Dendritic cell treated with granulocyte-macrophage colony-stimulating factor and Interleukin-4, amounts not matched to agents 40 ng/mL and 50 ng/mL, for 4 days (primary cell): ENCODE data around the gene NELL1.

ENCODE experiments used
- H3K27ac Mint-ChIP-seq: one replicate; pipeline ENCODE4 v1.8.0; 2022; ENCODE audit warnings: mild to moderate bottlenecking, mixed read lengths
- H3K27me3 Mint-ChIP-seq: one replicate; pipeline ENCODE4 v1.8.0; 2022; ENCODE audit warnings: mild to moderate bottlenecking, mixed read lengths
- H3K36me3 Mint-ChIP-seq: one replicate; pipeline ENCODE4 v1.8.0; 2022; ENCODE audit warnings: low read depth, mixed read lengths
- H3K4me1 Mint-ChIP-seq: one replicate; pipeline ENCODE4 v1.8.0; 2022; ENCODE audit warnings: low read depth, mixed read lengths
- H3K4me3 Mint-ChIP-seq: one replicate; pipeline ENCODE4 v1.8.0; 2022; ENCODE audit warnings: mild to moderate bottlenecking, moderate library complexity, mixed read lengths
- H3K9me3 Mint-ChIP-seq: one replicate; pipeline ENCODE4 v1.8.0; 2022; ENCODE audit warnings: mixed read lengths
- intact Hi-C: fragments of 100-400 bp; cut with micrococcal nuclease; formaldehyde crosslinking; loops from one replicate; pipeline ENCODE4 v1.15.0; 2022

The NELL1 gene

DNA sequence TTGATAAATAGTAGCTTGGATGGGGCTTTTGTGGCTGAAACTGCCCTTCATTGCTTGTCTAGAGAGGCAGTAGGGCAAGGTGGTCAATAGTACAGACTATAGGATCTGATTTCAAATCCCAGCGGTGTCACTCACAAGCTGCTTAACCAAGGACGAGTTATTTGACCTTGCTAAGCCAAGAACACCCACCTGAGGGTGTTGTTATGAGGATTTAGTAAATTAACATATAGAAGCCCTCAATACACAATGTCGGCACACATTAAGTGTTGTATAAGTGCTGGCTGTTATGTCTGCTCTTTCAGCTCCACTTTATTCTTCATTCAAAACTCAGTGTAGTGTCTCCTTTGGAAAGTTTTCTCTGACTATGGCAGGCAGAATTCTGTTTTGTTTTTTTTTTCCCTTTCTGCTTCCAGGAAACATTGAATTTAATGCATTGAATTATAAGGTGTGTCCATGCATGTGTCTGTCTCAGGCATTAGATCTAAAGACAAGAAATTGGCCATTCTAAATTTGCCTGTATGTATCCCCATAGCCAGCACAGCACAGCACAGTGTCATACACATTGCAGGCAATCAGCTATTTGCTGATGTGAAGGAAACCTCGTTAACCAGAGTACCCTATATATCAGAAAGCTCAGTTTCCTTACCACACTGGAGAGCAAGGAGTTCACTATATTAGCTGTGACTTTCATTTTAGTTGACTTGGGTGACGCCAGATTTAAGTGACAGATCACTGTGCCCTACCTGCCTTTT is 212.1 kb downstream of the NELL1 start:
- Mint-ChIP-seq H3K27ac (no peak overlapping the region), H3K36me3 (no peaks in the 10 kb centered on the region), H3K4me3 (no peak overlapping the region), H3K27me3 (no peaks in the 10 kb centered on the region), H3K4me1 (no peaks in the 10 kb centered on the region), H3K9me3 (no peaks in the 10 kb centered on the region)
- intact Hi-C loops = no loop called here

DNA sequence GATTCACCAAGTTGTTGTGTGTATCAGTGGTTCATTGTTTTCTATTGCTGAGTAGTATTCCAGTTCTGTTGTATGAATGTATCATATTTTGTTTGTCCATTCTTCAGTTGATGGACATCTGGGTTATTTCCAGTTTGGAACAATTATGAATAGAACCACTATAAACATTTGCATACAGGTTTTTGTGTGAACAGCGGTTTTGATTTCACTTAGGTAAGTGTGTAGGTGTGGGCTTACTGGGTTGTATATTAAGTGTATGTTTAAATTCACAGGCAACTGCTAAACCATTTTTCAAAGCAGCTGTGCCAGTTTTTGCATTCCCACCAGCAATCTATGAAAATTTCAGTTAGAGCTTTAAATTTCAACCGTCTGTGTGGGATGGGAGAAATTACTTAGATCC is 217.8 kb downstream of the NELL1 start:
- Mint-ChIP-seq H3K36me3 (no peaks in the 10 kb centered on the region), H3K4me3 (no peak overlapping the region), H3K27ac (no peak overlapping the region), H3K27me3 (no peaks in the 10 kb centered on the region), H3K4me1 (no peaks in the 10 kb centered on the region), H3K9me3 (peaks cover 24% of the 10 kb centered on the region)
- intact Hi-C loops = no loop called here

DNA sequence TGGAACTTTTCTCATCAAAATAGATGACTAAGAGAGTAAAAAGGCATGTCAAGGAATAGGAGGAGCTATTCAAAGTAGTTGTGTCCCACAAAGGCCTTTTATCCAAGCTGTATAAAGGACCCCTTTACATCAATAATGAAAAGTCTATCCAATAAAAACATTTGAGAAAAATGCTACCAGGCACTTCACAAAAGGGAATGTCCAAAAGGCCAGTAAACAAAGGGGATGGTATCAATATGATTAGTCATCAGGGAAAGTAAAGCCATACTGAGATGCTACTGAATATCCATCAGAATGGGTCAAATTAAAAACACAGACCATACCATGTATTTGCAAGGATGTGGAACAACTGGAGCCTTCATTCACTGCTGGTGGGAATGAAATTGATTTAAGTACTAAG is 224.9 kb downstream of the NELL1 start:
- Mint-ChIP-seq H3K36me3 (no peaks in the 10 kb centered on the region), H3K27me3 (no peaks in the 10 kb centered on the region), H3K9me3 (peaks cover 44% of the 10 kb centered on the region), H3K27ac (no peak overlapping the region), H3K4me1 (no peaks in the 10 kb centered on the region), H3K4me3 (no peak overlapping the region)
- intact Hi-C loops = no loop called here

DNA sequence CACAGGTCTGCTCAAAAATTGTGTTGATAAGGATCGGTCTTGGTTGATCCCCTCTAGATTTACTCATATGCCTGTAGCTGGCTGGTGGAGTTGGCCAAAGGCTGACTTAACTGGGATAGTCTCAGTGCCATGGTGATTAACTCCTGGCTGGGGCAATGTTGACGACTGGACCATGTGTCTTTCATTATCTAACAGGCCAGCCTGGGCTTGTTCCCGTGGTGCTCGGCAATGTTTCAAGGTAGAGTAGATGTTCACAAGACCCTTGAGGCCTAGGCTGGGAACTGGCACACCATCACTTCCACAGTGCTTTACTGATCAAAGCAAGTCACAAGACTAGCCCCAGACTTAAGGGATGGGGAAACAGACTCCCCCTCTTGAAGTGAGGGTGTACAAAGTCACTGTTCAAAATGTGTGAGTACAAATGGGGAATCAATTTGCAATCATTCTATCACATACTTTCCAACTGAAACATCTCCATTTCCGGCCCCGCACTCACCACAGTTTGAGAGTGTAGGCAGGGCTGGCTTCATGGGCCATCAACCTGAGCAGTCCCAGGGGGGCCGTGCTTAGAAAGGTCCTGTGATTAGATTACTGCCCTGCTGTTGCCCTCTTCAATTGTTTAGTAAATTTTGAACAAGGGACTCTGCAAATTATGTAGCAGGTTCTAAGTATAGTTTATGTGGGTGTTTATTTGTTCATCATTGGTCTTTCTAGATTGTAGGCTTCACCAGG is 240.8 kb downstream of the NELL1 start:
- Mint-ChIP-seq H3K27me3 (no peaks in the 10 kb centered on the region), H3K27ac (no peak overlapping the region), H3K4me1 (no peaks in the 10 kb centered on the region), H3K36me3 (no peaks in the 10 kb centered on the region), H3K4me3 (no peak overlapping the region), H3K9me3 (peaks cover 8% of the 10 kb centered on the region)
- intact Hi-C loops = no loop called here

DNA sequence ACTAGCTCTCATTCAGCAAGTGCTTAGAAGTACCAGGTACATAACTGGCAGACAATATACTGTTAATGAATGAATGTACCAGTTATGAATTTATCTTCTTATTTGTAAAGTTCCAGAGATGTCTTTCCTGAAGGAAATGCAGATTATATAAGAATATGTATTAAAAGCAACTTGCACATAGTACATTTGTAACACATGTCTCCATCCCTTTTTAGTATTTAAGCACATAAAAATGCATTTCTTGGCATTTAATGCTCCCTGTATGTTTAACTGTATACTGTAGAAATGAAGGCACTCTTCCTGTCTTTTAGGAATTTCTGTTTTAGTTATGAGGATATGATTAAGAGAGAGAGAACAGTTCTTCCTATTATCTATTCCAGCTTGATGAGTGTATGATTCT is 241.3 kb downstream of the NELL1 start:
- Mint-ChIP-seq H3K4me1 (no peaks in the 10 kb centered on the region), H3K27me3 (no peaks in the 10 kb centered on the region), H3K27ac (no peak overlapping the region), H3K4me3 (no peak overlapping the region), H3K9me3 (peaks cover 3% of the 10 kb centered on the region), H3K36me3 (no peaks in the 10 kb centered on the region)
- intact Hi-C loops = no loop called here

DNA sequence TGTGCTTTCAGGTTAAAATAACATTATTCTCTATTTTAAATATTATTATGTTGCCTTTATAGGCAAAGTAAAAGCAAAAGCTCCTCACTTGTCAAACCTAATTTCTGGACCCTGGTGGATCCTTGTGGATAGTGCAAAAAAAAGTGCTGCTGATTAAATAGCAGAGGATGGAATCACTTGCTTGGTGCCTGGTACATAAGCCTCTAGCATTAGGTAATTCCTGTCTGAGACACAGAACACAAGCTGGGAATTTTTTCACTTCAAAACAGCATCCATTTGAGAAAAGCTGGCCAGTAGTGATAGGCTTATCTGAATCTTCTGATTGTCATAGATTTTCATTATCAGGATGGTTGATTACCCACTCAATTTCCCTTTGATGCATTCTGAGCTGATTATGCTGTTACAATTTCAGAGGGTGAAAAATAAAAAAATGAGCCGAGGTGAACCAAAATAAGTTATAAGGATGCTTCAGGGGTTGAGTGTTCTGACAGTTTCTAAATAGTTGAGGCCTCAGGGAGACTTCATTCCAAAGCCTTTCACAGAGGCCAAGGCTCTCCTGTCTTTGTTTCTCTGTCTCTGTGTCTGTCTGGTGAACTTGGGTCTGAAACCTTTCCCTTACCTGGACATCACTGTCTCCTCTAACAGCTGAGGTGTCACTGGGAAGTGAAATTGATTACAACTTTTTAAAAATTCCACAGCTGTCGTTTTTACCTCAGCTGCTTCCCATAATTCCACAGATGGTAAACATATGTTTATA is 242.9 kb downstream of the NELL1 start:
- H3K27ac Mint-ChIP-seq = no peak overlapping the region
- H3K27me3 Mint-ChIP-seq = no peaks in the 10 kb centered on the region
- no peaks in the 10 kb centered on the region for H3K36me3 Mint-ChIP-seq
- intact Hi-C loops = no loop called here
- no peaks in the 10 kb centered on the region for H3K9me3 Mint-ChIP-seq
- no peaks in the 10 kb centered on the region for H3K4me1 Mint-ChIP-seq
- H3K4me3 Mint-ChIP-seq = no peak overlapping the region

DNA sequence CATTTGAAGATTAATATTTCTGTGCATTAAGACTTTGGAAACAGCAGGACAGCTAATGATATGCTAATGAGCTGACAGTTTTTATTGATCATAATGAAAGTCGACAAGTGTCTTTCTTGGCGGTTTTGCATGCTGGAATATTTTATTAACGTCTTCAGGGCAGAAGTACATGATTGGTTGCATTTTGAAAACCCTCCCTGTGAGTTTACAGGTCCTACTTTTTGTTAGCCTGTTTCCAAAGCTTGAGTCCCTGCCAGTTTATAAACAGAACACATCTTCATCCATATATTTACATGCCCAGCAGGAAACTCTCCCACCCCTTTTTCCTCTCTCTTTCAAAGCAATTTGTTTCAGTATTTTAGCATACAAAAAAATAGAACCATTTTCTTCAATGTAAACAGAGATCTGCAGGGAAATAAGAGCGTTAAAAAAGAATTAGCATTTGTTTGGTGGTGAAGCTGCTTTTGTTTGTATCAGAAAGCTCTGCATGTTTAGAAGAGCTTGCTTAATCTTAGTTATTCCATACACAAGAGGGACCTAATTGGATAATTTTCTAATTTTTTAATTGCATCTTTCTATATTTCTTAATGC is 243.6 kb downstream of the NELL1 start:
- H3K4me3 Mint-ChIP-seq = no peak overlapping the region
- no peak overlapping the region for H3K27ac Mint-ChIP-seq
- no peaks in the 10 kb centered on the region for H3K36me3 Mint-ChIP-seq
- no peaks in the 10 kb centered on the region for H3K4me1 Mint-ChIP-seq
- no peaks in the 10 kb centered on the region for H3K9me3 Mint-ChIP-seq
- no peaks in the 10 kb centered on the region for H3K27me3 Mint-ChIP-seq
- intact Hi-C loops = no loop called here

DNA sequence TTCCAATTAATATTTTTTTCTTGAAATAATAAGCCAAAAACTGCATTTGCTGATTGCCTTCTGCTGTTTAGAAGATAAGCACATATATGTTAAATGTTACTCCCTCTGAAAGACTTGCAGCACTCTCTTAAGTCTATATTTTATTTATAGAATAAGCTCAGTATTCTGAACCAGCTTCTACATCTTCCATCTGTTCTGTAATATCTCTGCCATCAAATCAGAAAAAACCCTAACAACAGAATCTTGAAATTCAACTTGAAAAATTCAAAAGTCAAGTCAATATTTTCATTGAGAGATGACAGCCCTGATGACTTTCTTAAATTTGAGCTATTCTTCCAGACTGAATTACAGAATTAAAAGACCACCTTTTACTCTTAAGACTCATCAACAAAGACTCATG is 247.9 kb downstream of the NELL1 start:
- H3K4me1 Mint-ChIP-seq = no peaks in the 10 kb centered on the region
- no peaks in the 10 kb centered on the region for H3K9me3 Mint-ChIP-seq
- no peaks in the 10 kb centered on the region for H3K36me3 Mint-ChIP-seq
- H3K27me3 Mint-ChIP-seq = no peaks in the 10 kb centered on the region
- no peak overlapping the region for H3K27ac Mint-ChIP-seq
- intact Hi-C loops = no loop called here
- no peak overlapping the region for H3K4me3 Mint-ChIP-seq

DNA sequence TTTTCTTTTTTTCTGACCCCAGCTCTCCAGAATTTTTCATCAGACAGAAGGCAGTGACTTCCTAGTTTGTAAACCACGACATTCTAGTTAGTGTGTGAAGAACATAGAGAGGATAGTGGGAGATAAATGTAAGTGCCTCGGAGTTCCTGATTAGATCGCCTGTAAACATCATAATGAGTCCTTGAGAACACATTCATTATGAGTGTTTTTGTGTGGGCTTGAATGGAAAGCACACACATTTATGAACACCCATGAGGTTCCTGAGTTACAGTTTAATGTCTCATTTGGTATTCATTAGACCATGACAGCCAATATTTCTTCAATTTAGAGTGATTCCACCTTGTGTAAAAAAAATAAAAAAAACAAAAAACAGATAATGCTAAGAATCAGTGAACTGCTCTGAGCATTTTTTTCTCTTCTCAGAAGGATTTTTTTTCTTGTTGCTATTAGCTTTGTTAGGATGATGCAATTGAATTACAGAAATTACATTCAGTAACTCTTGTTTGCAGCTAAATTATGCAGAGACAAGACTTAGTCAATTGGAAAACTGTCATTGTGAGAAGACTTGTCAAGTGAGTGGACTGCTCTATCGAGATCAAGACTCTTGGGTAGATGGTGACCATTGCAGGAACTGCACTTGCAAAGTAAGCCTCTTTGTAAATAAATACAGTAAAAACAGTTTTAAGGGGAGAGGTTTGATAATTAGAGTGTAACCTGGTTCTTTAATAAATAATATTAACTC is 257.6 kb downstream of the NELL1 start:
- H3K36me3 Mint-ChIP-seq = no peaks in the 10 kb centered on the region
- peaks cover 21% of the 10 kb centered on the region for H3K9me3 Mint-ChIP-seq
- H3K27me3 Mint-ChIP-seq = no peaks in the 10 kb centered on the region
- intact Hi-C loops = no loop called here
- no peaks in the 10 kb centered on the region for H3K4me1 Mint-ChIP-seq
- no peak overlapping the region for H3K4me3 Mint-ChIP-seq
- H3K27ac Mint-ChIP-seq = no peak overlapping the region

DNA sequence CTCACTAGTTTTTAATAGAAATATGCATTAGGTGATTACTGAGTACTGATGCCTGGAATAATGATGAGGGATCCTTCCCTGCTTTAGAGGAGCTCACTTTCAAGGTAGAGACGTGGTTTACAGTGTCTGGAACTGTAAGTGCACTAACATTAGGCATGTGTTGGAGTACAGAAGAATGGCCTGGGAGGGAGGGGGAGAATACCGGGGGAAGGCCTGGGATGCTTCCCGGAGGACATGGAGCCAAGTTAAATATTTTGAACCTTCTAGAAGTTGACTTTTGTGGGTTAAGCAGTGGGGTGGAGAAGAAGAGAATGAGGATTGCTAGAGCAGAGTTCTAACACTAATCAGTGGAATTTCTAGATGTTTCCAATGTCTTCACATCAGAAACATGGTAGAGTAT is 261.6 kb downstream of the NELL1 start:
- Mint-ChIP-seq H3K27ac (no peak overlapping the region), H3K4me1 (no peaks in the 10 kb centered on the region), H3K9me3 (peaks cover 14% of the 10 kb centered on the region), H3K36me3 (no peaks in the 10 kb centered on the region), H3K4me3 (no peak overlapping the region), H3K27me3 (no peaks in the 10 kb centered on the region)
- intact Hi-C loops = no loop called here

DNA sequence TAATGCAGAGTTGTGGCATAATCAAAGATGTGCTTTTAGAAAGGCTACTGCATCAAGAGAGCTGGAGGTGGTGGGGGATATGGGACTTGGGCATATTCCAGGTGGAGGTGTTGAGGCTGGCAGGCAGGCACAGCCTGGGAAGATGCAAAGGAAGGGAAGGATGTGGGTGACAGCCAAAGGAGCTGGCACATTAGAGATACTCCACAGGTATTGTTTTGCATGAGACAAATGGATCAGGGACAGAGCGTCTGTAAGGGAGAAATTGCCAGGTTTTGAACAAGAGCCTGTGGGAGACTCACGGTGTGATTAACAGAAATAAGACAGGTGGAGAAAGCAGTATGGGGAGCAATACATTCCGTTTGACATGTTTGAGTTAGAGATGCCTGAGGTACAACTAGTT is 263.7 kb downstream of the NELL1 start:
- Mint-ChIP-seq H3K27me3 (no peaks in the 10 kb centered on the region), H3K4me1 (no peaks in the 10 kb centered on the region), H3K27ac (no peak overlapping the region), H3K9me3 (peaks cover 10% of the 10 kb centered on the region), H3K36me3 (no peaks in the 10 kb centered on the region), H3K4me3 (no peak overlapping the region)
- intact Hi-C loops = no loop called here

DNA sequence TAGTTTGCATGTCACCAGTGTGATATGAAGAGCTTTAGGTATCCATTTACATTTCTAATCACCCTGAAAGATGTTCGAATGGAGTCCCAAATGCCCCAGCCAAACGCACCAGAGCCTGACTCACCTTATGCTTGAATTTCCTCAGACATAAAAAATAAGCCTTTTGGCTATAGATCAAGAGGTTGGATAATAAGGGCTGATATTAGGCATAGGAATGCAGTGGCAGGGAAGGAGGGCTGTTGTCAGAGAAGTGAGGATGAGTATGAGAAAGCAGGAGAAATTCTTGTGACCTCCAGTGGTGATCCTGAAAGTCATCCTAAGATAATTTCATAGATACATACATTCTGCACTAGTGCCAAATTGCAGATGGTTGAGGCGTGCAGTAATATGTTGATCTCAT is 264.6 kb downstream of the NELL1 start:
- peaks cover 15% of the 10 kb centered on the region for H3K9me3 Mint-ChIP-seq
- H3K4me1 Mint-ChIP-seq = no peaks in the 10 kb centered on the region
- intact Hi-C loops = no loop called here
- H3K36me3 Mint-ChIP-seq = no peaks in the 10 kb centered on the region
- no peak overlapping the region for H3K4me3 Mint-ChIP-seq
- no peaks in the 10 kb centered on the region for H3K27me3 Mint-ChIP-seq
- H3K27ac Mint-ChIP-seq = no peak overlapping the region

DNA sequence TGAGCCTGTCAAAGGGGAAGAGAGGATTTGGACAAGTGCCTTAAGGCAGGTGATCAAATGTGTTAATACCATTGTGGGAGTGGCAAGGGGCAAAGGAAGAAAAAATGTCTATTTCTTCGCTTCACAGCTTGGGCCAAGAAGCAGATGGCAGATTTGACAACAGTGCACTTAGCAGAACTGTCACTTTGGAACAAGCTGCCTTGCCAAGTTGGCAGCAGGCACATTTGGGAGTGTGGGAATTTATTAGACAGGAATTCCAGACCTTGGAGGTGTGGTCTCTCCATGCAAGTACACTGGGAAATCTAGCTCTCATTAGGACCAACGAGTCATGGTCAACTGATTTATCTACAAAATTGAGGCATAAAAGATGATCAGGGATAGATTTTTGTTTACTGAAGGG is 265.1 kb downstream of the NELL1 start:
- Mint-ChIP-seq H3K9me3 (peaks cover 21% of the 10 kb centered on the region), H3K4me1 (no peaks in the 10 kb centered on the region), H3K27me3 (no peaks in the 10 kb centered on the region), H3K27ac (no peak overlapping the region), H3K36me3 (no peaks in the 10 kb centered on the region), H3K4me3 (no peak overlapping the region)
- intact Hi-C loops = no loop called here
